ENCODE measurements around the gene ZNF547.

ZNF547 gene

GRCh38 chr19:57362997-57363687 lies at the start of gene ZNF547, which contains the start of gene TRAPPC2B:
Gene ZNF547 (plus strand): TSS chr19:57363551. CDS start chr19:57368556, 5,005 bp downstream.
Gene TRAPPC2B (plus strand): TSS chr19:57363551. CDS start chr19:57364834, 1,283 bp downstream.
- H3K27ac ChIP-seq (ENCODE audit: low read depth, low read length) = peak within 1 kb of the TSS; percentile 13; the same call in 1 of the 2 replicates
- no peaks in the 10 kb centered on the region for H3K9me2 ChIP-seq (replicated peaks; ENCODE audit: control insufficient read depth, low read length)
- H3K4me2 ChIP-seq (ENCODE audit: low read length) = peak within 1 kb of the TSS; percentile 60
- H3K36me3 ChIP-seq (ENCODE audit: control insufficient read depth, low read length) = no peaks in the 10 kb centered on the region
- H3K4me1 ChIP-seq (ENCODE audit: control insufficient read depth, low read length) = peaks cover 13% of the 10 kb centered on the region
- H3K9me3 ChIP-seq (ENCODE audit: control insufficient read depth, insufficient read depth, low read length) = peaks cover 38% of the 10 kb centered on the region
- H3K4me3 ChIP-seq (ENCODE audit: low read length) = peak within 1 kb of the TSS; percentile 65
- H3K27me3 ChIP-seq (ENCODE audit: control insufficient read depth, low read length) = no peaks in the 10 kb centered on the region
- H4K20me1 ChIP-seq (ENCODE audit: control insufficient read depth, insufficient read depth, low read depth, low read length) = no peaks in the 10 kb centered on the region
- TF ChIP-seq EZH2phosphoT487 (IDR thresholded peaks at IDR 0.05; ENCODE audit: borderline replicate concordance, low read length) (no peak), CTCF (IDR thresholded peaks at IDR 0.05; ENCODE audit: low read depth, low read length, poor library complexity, severe bottlenecking) (no peak)
- H3K79me2 ChIP-seq (ENCODE audit: control insufficient read depth, low read length) = no peaks in the 10 kb centered on the region
- peaks cover 7% of the 10 kb centered on the region for H3F3A ChIP-seq (ENCODE audit: control insufficient read depth, insufficient read depth)

GRCh38 chr19:57314146-57314545 lies 49.2 kb upstream of the ZNF547 start:
- Histone ChIP-seq H3K9me3 (ENCODE audit: control insufficient read depth, insufficient read depth, low read length) (peaks cover 15% of the 10 kb centered on the region), H3K27me3 (ENCODE audit: control insufficient read depth, low read length) (no peaks in the 10 kb centered on the region), H3K4me3 (ENCODE audit: low read length) (no peak overlapping the region), H4K20me1 (ENCODE audit: control insufficient read depth, insufficient read depth, low read depth, low read length) (no peaks in the 10 kb centered on the region), H3K27ac (ENCODE audit: low read depth, low read length) (no peak overlapping the region), H3K4me1 (ENCODE audit: control insufficient read depth, low read length) (no peaks in the 10 kb centered on the region), H3K79me2 (ENCODE audit: control insufficient read depth, low read length) (no peaks in the 10 kb centered on the region), H3F3A (ENCODE audit: control insufficient read depth, insufficient read depth) (no peaks in the 10 kb centered on the region), H3K36me3 (ENCODE audit: control insufficient read depth, low read length) (no peaks in the 10 kb centered on the region), H3K9me2 (replicated peaks; ENCODE audit: control insufficient read depth, low read length) (no peaks in the 10 kb centered on the region), H3K4me2 (ENCODE audit: low read length) (no peak overlapping the region)
- TF ChIP-seq EZH2phosphoT487 (IDR thresholded peaks at IDR 0.05; ENCODE audit: borderline replicate concordance, low read length) (no peak), CTCF (IDR thresholded peaks at IDR 0.05; ENCODE audit: low read depth, low read length, poor library complexity, severe bottlenecking) (no peak)

- H4K20me1 ChIP-seq (ENCODE audit: control insufficient read depth, insufficient read depth, low read depth, low read length) = no peaks in the 10 kb centered on the region
- TF ChIP-seq EZH2phosphoT487 (IDR thresholded peaks at IDR 0.05; ENCODE audit: borderline replicate concordance, low read length) = no peak
- no peak for TF ChIP-seq CTCF (IDR thresholded peaks at IDR 0.05; ENCODE audit: low read depth, low read length, poor library complexity, severe bottlenecking)
- H3K36me3 ChIP-seq (ENCODE audit: control insufficient read depth, low read length) = no peaks in the 10 kb centered on the region
- peaks cover 14% of the 10 kb centered on the region for H3K4me1 ChIP-seq (ENCODE audit: control insufficient read depth, low read length)
- H3K4me3 ChIP-seq (ENCODE audit: low read length) = no peak overlapping the region
- H3K4me2 ChIP-seq (ENCODE audit: low read length) = no peak overlapping the region
- H3K27ac ChIP-seq (ENCODE audit: low read depth, low read length) = no peak overlapping the region
- peaks cover 37% of the 10 kb centered on the region for H3K9me3 ChIP-seq (ENCODE audit: control insufficient read depth, insufficient read depth, low read length)
- no peaks in the 10 kb centered on the region for H3K9me2 ChIP-seq (replicated peaks; ENCODE audit: control insufficient read depth, low read length)
- H3K27me3 ChIP-seq (ENCODE audit: control insufficient read depth, low read length) = no peaks in the 10 kb centered on the region
- no peaks in the 10 kb centered on the region for H3F3A ChIP-seq (ENCODE audit: control insufficient read depth, insufficient read depth)
- H3K79me2 ChIP-seq (ENCODE audit: control insufficient read depth, low read length) = no peaks in the 10 kb centered on the region
Measured at GRCh38 chr19:57317503-57317902, 45.8 kb upstream of the ZNF547 start.

Measured in DOHH2 (cell line).